HG02884 (cell line): ENCODE measurements around the gene AMDHD2.

Experiments used
- ATAC-seq: cut with Tn5 transposase; IDR thresholded peaks from one replicate; pipeline ENCODE4 v1.9.1; 2021; ENCODE audit warnings: mild to moderate bottlenecking, moderate library complexity; ENCODE audit not compliant: unreplicated experiment

The AMDHD2 gene

GRCh38 chr16:2515180-2515851, 4.9 kb upstream of the AMDHD2 start:
- no peak for ATAC-seq

GRCh38 chr16:2516391-2517240, 3.6 kb upstream of the AMDHD2 start:
- no peak for ATAC-seq

GRCh38 chr16:2517954-2518605, 2.1 kb upstream of the AMDHD2 start:
- no peak for ATAC-seq

- no peak for ATAC-seq
Observed at GRCh38 chr16:2518823-2519710, 1.1 kb upstream of the AMDHD2 start.

- no peak for ATAC-seq
Observed at GRCh38 chr16:2519711-2520080, 475 bp upstream of the AMDHD2 start.

DNA sequence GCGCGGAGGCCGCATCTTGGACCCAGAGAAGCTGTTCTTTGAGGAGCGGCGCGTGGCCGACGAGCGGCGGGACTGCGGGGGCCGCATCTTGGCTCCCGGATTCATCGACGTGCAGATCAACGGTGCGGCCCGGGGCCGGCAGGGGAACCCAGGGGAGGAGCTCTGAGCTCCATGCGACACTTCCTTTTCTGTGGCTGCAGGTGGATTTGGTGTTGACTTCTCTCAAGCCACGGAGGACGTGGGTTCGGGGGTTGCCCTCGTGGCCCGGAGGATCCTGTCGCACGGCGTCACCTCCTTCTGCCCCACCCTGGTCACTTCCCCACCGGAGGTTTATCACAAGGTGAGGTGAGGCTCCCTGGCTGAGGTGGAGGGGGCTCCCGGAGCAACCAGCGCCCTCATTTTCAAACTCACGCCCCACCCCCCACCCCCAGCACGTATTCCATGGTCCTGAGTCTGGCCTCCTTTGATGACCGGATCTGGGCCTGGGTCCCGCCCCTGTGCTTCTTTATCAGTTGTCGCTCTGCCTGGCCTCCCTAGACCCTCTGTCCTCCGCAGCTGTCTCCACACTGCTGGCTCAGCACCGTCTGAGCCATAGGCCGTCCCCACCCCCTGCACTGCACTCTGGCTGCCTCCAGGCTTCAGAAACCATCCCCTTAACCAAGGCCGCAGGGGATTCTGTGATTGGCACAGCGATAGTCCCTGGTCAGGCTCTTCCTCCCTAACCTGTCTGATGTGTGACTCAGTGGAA, 787 bp downstream of the AMDHD2 start:
- ATAC-seq, result no peak

DNA sequence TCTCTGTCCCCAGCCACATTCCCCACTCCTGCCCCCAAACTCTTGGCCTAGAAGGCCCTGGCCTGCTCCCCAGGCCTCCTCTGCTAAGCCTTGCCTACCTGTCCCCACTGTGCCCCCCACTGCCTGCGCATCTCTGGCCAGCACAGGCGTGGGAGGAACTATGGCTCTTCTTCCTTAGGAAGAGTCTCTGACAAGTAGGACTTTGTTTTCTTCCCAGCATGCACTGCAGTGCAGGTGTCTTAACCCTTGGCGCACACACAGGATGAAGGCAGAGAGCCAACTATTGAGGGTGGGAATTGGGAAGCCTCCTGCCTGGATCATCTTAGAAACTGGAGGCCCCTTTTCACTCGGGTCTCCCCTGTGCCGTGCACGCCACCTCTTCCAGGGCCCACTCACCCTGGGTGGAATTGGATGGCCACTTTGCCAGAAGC, 3.6 kb downstream of the AMDHD2 start:
- no peak for ATAC-seq

GRCh38 chr16:2524339-2524938, 4.3 kb downstream of the AMDHD2 start:
- no peak for ATAC-seq

- no peak for ATAC-seq
Observed at GRCh38 chr16:2526135-2526534, 6.0 kb downstream of the AMDHD2 start.

- no peak for ATAC-seq
Observed at GRCh38 chr16:2527071-2527783, 7.1 kb downstream of the AMDHD2 start.

DNA sequence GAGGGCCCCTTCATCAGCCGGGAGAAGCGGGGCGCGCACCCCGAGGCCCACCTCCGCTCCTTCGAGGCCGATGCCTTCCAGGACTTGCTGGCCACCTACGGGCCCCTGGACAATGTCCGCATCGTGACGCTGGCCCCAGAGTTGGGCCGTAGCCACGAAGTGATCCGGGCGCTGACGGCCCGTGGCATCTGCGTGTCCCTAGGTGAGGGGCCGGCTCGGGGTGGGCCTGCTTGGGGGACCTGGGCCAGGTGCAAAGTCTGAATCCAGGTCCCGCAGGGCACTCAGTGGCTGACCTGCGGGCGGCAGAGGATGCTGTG, 7.6 kb downstream of the AMDHD2 start:
- no peak for ATAC-seq

GRCh38 chr16:2528161-2529060, 8.2 kb downstream of the AMDHD2 start:
- ATAC-seq, result no peak

- no peak for ATAC-seq
Observed at GRCh38 chr16:2529061-2529931, 9.1 kb downstream of the AMDHD2 start.

- no peak for ATAC-seq
Observed at GRCh38 chr16:2529961-2530628, 9.9 kb downstream of the AMDHD2 start.

DNA sequence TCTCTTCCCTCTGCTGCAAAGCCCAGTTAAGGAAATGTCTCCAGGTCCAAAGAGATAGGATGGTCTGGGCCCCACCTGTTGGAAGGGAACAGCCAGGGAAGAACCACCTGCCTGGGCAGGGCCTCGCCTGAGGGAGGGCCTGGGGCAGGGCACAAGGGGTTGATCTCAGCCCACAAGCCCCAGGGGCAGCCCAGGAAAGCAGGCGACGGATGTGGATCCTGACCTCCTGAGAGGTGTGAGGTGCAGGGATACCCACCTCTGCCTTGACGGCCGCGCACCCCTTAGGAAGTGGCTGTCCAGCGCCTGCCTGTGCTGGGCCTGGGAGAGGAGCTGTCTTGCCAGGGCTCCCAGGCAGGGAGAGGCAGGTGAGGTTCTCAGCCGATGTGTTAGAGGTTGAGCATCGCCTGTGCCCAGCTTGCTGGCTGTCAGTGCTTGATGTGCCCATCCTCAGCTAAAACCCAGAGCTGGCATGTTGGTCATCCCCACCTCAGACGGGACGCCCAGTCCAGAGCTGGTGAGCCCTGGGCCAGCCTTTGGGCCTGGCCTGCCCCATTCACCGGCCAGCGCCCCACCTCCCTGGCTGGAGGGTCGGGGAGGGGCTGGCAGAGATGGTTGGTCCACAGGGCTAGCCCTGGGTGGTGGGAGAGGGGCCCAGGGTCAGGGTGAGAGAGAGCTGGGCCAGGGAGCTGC, 10.6 kb downstream of the AMDHD2 start:
- ATAC-seq, result no peak

GRCh38 chr16:2531371-2531695, 11.2 kb downstream of the AMDHD2 start, which contains the start of gene CEMP1:
CEMP1 (minus strand) TSS chr16:2531408; CDS start chr16:2531073, 335 bp downstream.
- ATAC-seq, result no peak
